Measurements from ENCODE around the gene TBC1D10B.

The TBC1D10B gene, protein sequence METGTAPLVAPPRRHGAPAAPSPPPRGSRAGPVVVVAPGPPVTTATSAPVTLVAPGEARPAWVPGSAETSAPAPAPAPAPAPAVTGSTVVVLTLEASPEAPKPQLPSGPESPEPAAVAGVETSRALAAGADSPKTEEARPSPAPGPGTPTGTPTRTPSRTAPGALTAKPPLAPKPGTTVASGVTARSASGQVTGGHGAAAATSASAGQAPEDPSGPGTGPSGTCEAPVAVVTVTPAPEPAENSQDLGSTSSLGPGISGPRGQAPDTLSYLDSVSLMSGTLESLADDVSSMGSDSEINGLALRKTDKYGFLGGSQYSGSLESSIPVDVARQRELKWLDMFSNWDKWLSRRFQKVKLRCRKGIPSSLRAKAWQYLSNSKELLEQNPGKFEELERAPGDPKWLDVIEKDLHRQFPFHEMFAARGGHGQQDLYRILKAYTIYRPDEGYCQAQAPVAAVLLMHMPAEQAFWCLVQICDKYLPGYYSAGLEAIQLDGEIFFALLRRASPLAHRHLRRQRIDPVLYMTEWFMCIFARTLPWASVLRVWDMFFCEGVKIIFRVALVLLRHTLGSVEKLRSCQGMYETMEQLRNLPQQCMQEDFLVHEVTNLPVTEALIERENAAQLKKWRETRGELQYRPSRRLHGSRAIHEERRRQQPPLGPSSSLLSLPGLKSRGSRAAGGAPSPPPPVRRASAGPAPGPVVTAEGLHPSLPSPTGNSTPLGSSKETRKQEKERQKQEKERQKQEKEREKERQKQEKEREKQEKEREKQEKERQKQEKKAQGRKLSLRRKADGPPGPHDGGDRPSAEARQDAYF

DNA sequence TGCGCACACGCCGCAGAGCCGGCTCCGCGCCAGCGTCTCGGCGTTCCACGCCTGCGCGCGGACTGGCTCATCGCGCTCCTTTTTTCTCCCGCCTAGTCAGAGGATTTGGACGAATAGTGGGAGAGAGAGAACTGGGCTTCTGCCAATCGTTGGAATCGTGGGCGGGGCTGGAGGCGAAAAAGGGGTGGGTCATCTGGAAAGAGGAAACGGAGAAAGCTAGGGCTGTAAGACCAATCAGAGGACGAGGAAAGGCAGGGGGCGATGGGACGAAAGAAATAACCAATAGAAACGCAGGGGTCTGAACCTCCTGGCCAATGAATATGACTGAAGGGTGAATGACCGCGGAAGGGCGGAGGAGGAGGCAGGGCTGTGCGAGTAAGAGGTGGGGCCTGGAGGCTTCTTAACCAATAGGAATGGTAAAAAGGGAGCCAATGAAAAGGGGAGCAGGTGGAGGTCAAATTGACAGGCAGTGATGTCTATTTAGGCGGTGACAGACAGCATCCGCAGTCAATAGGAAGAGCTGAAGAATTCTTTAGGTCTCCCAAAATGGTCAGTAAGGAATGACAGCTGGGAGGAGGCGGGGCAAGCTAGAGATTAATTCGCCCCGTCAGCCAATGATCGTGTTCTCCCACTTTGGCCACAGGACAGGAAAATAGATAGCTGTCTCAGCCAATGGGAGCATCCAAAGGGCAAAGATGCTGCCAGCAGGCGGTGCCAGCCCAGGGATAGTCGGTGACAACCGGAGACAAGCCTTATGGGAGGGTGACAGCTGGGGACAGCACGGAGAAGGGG, at the start of gene TBC1D10B:
Gene TBC1D10B, minus strand, starts transcription at position 39 of the 792 bp plus-strand sequence. CDS start 311 bp downstream, outside the sequence.
- DNase-seq = peak; percentile 99

DNA sequence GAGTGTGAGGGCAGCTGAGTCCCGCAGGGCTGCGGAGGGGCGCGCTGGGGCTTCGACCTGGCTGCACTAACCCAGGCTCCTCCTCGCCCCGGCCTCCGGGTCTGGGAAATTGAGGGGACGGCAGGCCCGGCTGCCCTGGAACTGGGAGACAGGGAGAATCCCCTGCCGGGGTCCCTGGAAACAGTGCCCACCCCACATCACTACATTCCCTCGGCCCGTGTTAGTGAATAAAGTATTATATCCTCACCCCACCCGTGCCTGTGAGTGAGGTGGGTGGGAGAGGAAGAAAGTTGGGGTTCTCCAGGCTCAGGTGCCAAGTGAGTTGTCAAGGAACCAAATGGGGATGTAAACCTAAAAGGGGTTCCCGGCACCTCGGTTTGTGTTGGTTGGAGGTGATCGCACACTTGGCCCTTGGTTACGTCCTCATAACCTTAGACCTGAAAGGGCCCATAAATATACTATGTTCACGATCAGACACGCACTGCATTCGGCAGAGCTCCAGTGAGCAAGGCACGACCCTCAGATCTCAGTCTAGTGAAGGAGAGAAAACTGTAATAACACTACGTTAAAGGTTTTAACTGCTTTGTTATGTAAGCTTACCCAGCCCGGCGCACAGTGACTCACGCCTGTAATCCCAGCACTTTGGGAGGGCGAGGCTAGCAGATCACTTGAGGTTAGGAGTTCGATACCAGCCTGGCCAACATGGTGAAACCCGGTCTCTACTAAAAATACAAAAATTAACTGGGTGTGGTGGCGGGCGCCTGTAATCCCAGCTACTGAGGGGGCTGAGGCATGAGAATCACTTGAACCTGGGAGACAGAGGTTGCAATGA, 48.3 kb upstream of the TBC1D10B start:
- DNase-seq = no peak

GRCh38 chr16:30417529-30418349, 47.4 kb upstream of the TBC1D10B start:
- DNase-seq = peak; percentile 91

DNA sequence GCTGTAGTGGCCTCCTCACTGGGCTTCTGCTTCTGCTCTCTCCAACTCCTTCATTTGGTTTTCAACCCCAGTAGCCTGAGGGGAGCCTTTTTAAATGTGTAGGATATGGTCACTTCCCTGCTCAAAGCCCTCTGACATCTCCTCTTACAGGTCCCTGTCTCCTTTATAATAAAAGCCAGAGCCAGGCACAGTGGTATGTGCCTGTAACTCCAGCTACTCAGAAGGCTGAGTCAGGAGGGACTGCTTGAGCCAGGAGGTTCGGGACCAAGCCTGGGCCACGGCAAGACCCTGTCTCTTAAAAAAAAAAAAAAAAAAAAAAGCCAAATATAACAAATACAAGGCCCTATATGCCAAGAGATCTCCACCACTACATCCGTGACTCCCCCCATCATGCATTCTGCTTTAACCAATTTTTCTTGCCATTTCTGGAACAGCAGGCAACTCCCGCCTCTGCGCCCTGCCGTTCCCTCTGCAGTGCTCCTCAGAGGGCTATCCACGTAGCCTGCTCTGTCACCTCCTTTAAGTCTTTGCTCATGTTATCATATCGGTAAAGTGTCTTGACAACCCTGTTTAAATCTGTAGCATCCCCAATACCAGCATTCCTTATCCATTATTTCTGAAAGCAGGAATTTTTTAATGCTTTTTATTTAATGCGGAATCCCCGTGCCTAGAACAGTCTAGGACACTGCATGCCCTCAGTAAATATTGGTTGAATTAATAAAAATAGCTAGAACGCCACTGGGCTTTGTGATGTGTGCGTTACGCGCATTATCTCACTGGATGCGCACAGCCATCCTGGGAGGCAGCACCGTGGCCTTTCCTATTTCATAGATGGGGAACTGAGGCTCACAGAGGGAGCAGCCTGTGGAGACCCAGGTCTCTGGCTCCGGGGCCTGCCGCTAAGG, 46.6 kb upstream of the TBC1D10B start:
- DNase-seq = peak; percentile 37

DNA sequence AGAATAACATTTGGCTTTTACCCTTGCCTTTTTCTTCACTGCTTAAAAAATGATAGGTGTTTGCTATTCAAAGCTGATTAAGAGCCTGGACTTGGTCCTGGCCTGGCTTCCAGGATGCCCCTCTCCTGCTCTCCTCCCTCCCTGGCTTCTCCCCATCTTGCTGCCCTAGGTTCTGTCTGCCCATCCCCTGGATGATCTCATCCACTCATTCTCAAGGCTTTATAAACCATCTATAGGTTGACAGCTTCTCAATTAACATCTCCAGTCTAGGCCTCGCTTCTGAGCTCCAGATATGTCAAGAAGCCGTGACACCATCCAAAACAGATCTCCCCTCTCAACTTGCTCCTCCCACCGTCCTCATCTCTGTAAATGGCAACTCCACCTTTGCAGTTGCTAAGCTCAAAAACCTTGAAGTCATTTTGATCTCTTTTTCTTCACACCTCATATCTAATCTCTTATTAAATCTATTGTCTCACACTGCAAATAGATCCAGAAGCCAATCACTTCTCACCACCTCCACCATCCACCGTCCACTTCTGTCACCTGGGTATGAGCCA, 45.8 kb upstream of the TBC1D10B start:
- DNase-seq = no peak

- no peak for DNase-seq
Observed at GRCh38 chr16:30414159-30414558, 43.9 kb upstream of the TBC1D10B start.

GRCh38 chr16:30413112-30413806, 43.0 kb upstream of the TBC1D10B start:
- no peak for DNase-seq

GRCh38 chr16:30409125-30410060, 39.1 kb upstream of the TBC1D10B start:
- peak; percentile 93 for DNase-seq

DNA sequence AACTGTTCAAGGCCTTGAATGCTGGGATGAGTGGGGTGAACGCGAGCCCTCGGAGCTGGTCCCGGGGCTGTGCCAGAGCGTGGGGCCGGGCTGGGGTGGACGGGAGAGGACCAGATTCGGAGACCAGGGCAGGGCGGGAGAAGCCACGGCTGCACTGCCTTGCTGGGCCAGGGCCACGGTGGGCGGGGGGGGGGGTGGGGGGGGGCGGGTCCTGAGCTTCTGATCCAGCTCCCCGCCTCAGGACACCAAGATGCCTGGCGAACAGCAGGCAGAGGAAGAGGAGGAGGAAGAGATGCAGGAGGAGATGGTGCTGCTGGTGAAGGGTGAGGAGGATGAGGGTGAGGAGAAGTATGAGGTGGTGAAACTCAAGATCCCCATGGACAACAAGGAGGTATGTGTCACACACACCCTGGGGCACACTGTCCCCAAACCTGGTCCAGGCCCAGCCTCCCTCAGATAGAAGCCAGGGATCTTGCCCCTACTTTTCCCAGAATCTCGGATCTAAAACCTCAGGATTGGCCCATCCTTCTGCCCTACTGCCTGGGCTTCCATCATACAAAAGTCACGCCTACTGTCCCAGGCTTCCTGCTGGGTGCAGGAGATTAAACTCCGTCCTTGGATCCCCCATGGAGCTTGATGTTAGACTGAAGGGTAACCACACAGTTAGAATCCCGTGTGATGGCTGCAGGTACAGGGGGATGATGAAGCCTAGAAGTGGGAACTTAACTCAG, 37.7 kb upstream of the TBC1D10B start:
- DNase-seq = no peak

DNA sequence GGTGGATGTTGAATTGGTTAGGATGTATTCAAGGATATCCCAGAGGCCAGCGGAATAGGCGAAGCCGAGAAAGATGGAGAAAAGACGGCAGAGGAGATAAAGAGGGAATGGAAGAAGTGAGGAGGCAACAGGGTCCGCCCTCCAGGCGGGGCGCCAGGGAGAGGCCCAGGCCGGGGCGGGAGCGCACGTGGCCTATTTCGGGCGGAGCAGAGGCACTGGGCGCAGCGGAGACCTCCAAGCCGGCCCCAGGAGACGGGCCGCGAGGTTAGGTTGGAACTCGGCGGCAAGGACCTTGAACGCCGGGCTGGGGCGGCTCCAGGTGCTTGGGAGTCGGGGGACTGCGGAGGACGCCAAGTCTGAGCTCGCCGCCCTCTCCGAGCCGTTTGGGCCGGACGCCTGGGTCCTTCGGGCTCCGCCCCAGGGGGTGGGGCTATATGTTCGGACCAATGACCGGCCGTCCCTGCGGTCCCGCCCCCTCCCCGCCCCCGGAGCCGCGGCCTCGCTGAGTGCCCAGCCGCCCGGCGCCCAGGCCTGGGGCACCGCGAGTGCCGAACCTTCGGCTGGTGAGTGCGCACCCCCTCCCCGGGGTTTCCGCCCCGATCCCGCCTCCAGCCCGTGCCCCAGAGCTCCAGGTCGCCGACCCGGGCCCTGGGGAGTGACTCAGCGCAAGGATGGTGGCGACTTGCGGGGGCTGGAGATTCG, 37.0 kb upstream of the TBC1D10B start, which contains the start of gene ZNF771:
Gene ZNF771, plus strand, starts transcription at position 505 of the 702 bp plus-strand sequence. CDS start 448 bp downstream, outside the sequence.
- peak; percentile 98 for DNase-seq

GRCh38 chr16:30406795-30407101, 36.5 kb upstream of the TBC1D10B start:
- no peak for DNase-seq

DNA sequence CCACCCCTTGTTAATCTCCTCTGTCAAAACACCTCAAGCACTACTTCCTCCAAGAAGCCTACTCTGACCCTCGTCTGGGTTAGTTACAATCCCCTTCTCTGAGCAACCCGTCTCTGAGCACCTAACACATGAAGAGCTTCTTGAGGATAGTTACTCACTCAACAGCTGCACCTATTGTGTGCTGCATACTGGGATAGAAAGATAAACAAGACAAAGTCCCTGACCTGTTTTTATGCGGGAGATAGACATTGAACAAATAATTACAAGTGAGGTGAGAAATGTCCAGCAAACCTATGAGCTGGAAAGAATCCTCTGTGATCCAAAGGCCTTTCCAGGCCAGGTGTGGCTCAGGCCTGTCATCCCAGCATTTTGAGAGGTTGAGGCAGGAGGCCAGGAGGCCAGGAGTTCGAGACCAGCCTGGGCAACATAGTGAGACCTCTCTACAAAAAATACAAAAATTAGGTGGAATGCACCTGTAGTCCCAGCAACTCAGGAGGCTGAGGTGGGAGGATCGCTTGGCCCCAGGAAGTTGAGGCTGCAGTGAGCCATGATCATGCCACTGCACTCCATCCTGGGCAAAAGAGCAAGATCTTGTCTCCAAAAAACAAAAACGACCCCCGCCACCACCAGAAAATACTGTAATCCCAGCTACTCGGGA, 31.6 kb upstream of the TBC1D10B start:
- no peak for DNase-seq

- DNase-seq = no peak
Observed at GRCh38 chr16:30399435-30400186, 29.3 kb upstream of the TBC1D10B start.

DNA sequence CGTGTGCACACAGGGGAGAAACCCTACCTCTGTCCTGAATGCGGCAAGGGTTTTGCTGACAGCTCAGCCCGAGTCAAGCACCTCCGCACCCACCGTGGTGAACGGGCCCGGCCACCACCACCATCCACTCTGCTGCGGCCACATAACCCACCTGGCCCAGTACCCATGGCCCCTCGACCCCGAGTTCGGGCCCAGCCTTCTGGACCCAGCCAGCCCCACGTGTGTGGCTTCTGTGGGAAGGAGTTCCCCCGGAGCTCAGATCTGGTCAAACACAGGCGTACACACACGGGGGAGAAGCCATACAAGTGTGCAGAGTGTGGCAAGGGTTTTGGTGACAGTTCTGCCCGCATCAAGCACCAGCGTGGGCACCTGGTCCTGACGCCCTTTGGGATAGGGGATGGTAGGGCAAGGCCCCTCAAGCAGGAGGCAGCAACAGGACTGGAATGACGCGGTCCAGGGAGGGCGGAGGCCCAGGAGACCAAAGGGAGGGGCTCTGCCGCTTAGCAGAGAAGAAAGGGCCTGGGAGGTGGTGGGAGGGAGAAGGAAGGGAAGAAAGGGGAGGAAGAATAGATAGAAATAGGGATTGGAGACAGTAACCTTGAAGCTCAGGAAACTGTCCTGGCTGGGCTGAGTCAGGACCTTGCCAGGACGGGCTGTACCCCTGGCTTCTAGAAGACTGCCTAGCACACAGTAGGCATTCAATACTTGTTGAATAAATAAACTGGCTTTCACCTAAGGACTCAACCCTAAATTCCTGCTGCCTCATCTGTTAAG, 28.6 kb upstream of the TBC1D10B start:
- no peak for DNase-seq
